Measurements from ENCODE around the gene LUZP1.

DNA sequence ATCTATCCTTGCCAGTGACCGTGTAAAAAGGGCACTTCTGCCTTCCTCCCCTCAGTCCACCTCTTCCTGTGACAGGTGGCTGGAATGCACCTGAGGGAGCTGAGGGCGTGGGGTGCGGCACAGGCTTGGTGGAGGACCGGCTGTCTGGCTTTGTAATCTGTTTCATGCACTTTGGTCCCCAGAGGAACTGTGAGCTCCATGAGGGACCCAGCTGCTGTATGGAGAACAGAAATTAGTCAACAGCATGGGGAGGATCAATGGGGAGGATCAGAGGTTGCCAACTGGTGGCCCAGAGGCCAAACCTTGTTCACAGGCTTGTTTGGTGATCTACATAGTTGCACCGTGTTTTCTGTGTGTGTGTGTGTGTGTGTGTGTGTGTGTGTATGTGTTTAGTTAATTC is 19.0 kb upstream of the LUZP1 start:
- TF ChIP-seq, protein P1, sequence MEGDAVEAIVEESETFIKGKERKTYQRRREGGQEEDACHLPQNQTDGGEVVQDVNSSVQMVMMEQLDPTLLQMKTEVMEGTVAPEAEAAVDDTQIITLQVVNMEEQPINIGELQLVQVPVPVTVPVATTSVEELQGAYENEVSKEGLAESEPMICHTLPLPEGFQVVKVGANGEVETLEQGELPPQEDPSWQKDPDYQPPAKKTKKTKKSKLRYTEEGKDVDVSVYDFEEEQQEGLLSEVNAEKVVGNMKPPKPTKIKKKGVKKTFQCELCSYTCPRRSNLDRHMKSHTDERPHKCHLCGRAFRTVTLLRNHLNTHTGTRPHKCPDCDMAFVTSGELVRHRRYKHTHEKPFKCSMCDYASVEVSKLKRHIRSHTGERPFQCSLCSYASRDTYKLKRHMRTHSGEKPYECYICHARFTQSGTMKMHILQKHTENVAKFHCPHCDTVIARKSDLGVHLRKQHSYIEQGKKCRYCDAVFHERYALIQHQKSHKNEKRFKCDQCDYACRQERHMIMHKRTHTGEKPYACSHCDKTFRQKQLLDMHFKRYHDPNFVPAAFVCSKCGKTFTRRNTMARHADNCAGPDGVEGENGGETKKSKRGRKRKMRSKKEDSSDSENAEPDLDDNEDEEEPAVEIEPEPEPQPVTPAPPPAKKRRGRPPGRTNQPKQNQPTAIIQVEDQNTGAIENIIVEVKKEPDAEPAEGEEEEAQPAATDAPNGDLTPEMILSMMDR (conservative IDR thresholded peaks at IDR 0.05 in 1 of 2, IDR thresholded peaks at IDR 0.05 in 1 of 2; ENCODE audit: low read depth in 1 of 2, low read length in 2 of 2) = no peak
- no peak for TF ChIP-seq EZH2 (IDR thresholded peaks at IDR 0.05; ENCODE audit: low read length, missing control alignments)

All from fibroblast of lung (primary cell).